GM19351 (cell line): ENCODE data around the gene ARFIP1.

Experiments used
- ATAC-seq: cut with Tn5 transposase; IDR thresholded peaks from one replicate; pipeline ENCODE4 v1.9.1; 2021; ENCODE audit warnings: mild to moderate bottlenecking, moderate library complexity; ENCODE audit not compliant: unreplicated experiment

The ARFIP1 gene

GRCh38 chr4:152936446-152937335 is 156.9 kb downstream of the ARFIP1 start:
- peak; percentile 34 for ATAC-seq

- ATAC-seq, result peak; percentile 40
Observed at GRCh38 chr4:152937336-152938236, 157.8 kb downstream of the ARFIP1 start.

DNA sequence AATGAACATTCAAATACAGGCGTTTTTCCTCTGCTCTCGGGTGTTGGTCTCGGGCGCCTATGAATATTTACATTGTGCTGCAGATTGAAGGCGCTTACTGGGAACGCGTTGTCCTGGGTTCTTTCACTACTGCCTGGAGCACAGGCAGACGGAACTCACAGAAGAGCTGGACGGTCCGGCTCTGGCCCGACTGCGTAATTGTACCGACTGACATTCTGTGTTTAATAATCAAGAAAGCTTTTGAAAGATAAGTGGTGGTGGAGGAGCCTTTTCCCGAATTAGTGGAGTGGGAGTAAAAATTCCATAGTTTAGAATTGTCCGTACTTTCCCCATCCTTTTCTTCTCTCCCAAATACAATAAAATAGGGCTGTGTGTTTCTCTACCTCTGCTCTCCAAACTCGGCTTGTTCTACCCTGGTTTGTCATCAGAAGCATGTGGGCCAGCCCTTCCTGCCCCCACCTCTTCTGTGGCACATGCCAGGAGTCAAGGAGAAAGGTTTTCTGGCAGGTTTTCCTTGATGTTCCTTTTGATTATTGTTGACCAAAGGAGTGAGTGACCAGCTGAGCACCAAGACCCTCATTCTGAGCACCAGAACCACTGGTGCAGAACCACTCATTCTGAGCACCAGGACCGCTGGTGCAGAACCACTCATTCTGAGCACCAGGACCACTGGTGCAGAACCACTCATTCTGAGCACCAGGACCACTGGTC is 158.6 kb downstream of the ARFIP1 start:
- no peak for ATAC-seq

- ATAC-seq, result no peak
Observed at GRCh38 chr4:152939621-152940020, 159.9 kb downstream of the ARFIP1 start.

DNA sequence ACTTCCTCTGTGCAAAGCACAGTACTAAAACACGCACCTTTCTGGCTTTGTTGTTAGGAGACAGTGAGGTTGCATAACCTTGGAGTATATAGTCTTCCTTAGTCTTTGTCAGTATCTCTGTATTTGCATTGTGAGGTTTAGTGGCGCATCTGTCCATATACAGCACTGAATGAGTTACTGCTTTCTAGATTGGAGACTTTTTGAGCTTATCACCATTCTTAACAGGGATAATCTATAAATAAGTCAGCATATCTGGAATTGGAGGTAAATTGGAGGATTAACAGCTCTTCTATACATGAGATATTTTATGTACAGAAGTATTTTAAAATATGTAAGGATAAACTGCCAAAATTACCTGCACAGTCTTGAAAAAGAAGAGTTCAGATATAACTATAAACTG is 160.7 kb downstream of the ARFIP1 start:
- ATAC-seq, result no peak

DNA sequence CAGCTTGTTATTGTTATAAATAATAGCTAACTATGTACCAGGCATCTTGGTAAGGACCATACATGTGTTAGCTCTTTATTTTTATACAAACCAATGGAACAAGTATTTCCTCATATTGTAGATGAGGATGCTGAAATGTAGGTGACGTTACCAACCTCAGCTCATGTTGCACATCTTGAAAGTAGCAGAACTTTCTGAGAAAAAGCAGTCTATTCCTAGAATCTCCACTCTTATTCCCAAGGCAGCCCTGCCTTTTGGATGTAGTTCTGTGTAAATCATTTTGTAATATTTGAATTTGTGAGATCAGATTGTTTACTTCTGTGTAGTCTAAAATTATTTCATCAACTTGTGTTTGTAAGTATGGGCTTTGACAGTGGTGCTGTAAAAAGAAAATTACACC is 161.7 kb downstream of the ARFIP1 start:
- ATAC-seq, result no peak

- ATAC-seq, result no peak
Observed at GRCh38 chr4:152942346-152942745, 162.6 kb downstream of the ARFIP1 start.

DNA sequence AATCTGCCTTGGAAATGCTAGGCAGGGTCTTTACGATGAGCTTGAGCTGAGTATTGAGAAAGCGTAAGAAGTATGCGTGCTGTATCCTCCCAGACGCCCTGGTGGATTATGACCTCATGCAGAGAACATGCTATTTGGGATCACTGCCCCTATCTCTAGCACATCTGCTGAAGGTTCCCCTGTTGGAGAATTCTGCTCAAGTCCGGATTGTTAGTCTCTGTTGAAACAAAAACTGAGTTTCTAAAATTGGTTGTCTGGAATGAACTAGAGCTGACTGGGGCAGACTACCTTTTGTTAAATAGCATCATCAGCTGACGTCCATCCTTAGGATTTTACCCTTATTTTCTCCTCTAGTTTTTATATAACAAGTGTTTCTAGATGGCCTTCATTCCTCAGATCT is 163.9 kb downstream of the ARFIP1 start:
- no peak for ATAC-seq

DNA sequence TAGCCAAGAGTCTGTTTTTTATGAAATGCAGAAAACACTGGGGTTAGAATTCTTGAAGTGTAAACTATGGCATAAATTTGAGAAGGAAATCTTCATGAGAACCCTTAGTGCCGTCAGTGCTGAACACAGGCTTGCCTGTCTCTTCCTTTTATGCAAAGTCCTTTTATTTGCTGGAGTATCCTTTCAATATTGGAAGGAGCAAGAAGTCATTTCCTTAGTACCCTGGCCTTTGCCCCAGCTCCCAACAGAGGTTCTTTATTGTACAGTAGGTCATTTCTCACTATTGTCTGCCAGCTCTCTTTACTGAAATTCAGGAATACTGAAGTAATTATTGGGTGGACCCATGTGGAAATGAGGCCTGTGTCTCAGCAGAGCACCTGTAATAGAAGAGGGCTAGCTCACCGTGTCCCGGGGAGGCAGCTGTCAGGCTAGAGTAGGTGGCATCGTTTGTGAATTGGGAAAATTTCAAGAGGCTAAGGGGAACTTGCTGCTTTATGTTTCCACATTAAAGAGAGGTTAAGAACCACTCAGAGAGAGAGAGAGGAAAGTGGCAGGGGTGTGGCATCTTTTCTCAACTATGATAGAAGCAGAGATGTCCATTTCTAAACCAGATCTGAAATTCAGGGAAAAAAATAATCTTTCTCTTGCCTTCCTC is 165.0 kb downstream of the ARFIP1 start:
- ATAC-seq, result no peak

GRCh38 chr4:152945639-152946038 is 165.9 kb downstream of the ARFIP1 start:
- ATAC-seq, result no peak

GRCh38 chr4:152946446-152946845 is 166.7 kb downstream of the ARFIP1 start:
- ATAC-seq, result no peak

DNA sequence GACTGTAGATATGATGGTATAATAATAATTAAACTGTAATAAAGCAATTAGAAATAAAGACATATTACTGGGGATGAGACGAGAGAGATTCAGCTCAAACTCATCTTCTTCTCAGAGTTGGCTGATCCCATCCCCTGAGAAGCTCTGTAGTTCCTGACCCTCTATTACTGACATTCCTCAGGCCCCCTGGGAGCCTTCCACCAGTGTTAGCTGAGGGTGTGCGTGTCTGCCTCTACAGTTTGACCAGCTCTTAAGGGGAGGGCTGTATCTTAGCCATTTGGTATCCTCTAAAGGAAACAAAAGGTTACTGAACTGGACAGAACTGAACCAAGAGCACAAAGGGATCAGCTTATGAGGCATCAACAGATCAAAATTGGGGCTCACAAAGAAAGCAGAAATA is 167.6 kb downstream of the ARFIP1 start:
- no peak for ATAC-seq

DNA sequence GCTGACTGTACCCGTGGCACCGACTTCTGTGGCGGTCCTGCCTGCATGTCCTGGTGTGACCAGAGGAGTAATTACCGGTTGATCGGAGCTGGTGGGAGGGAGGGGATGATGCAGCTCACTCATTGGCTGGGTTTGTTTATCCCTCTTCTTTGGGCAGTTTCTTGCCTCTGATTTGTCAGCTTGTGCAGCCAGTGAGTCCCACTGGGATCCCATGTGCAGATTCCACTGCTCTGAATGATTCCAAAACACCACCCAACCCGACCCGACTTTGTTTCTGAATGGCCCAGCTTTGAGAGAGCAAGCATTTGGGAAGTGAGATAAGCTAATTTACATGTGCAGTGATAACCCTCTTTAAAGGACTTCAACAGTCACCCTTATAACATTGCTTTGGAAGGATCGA is 170.2 kb downstream of the ARFIP1 start:
- no peak for ATAC-seq

DNA sequence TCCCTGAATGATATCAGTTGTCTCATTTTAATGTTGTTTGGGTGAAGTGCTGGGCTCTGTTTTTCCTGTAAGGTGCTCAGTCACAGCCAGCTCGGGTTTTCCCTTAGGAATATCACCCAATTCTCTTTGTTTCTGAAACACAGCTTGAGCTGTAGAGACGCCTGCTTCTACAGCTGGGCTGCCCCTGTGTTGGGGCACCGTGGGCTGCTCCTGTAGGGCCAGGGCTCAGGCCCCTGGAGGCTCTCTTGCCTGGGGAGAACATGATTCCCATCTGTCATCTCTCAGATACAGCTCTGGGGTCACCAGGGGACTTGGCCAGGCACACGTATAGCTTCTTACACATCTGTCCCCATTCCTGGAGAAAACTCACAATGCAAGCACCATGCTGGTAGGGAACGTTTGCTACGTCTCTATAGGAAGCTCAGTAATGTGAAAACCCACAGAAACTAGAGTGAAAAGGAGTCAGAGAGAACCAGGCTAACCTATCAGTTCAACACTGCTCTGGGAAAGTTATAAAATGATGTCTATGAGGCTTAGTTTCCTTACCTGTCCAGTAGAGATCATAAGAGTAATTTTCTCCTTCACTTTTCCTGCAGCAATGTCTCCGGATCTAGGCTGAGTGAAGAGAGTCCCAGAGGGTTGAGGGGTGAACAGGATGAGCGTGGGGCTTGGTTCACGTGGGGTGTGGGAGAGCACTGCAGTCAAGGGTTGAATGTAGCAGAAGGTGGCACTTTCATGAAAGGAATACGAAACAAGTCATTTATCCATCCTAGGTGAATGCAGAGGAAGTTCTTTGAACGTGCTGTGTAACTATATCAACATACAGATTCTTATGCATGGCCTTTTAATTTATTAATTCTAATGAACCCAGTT is 170.9 kb downstream of the ARFIP1 start:
- no peak for ATAC-seq

DNA sequence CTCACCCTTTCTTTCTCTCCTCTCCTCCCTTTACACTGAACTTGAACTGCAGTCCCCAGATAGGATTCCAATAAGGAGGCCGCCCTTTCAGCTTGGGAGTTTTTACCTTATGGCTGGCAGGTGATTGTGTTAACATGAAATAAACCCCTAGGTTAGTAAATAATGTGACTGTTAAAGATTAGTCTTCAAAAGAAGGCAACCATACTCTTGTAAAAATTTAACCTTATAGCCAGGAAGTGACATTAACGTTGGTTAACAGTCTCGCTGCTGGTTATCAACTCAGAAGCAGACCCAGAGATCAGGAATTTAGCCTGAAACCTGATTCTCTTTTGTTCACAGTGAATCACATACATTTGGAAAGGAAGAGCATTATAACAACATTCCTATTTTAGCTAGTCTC is 171.6 kb downstream of the ARFIP1 start:
- ATAC-seq, result no peak

- no peak for ATAC-seq
Observed at GRCh38 chr4:152953514-152953913, 173.8 kb downstream of the ARFIP1 start.

- ATAC-seq, result no peak
Observed at GRCh38 chr4:152954741-152955140, 175.0 kb downstream of the ARFIP1 start.

DNA sequence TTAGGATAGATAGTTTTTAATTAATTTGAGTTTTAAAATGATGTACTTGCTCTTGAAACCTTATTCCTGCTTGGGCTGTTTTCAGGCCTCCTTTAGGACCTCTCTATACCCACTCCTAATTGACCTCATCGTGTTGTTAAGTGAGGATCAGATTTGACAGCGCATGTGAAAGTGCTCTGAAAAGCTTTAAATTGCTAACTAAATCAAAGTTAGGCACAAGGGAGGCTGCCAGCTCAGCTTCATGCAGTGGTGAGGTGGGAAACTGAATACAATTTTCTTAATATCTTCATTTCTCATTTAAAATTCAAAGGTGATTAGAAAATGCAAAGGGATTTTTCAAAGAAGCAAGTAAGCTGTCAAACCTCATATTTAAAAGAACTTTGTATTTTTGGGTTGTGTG is 176.4 kb downstream of the ARFIP1 start:
- no peak for ATAC-seq

DNA sequence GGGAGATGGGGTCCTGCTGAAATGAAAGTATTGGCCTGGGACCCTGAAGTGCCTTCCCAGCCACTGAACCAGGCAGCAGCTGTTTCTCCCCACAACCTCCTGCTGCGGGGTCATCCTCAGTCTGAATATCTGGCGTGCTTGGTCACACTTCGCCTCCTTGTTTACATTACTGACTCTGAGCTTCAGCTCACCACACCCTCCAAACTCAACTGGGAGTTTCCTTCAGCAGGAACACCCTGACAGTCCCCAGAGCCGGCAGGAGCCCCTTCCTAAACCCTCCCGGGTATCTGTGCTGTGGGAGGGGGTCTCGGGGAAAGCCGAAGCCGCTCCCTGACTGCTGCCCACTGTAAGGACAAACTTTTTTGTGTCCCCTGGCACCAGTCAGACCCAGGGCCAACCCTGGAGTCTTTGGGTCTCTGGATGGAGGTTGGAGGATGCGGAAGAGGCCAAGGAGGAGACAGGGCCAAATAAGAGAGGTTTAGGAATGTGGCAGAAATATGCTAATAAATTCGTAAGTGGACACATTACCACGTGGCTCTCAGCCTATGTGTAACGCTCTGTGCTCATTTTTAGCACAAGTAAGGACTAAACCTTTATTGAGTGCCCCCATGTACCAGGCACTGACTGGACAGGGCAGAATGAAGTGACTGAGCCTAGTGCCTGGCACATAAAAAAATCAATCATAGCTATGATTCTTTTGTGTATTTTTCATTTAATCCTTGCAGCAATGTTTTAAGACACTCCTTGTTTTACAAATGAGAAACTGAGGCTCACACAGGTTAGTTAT is 177.1 kb downstream of the ARFIP1 start:
- ATAC-seq, result no peak
